PFSK-1 (cell line): ENCODE results near the gene CFAP70.

Experiments used
- FOXP2 ChIP-seq: optimal IDR thresholded peaks from 2 replicates; pipeline ENCODE3; 2011; ENCODE audit warnings: borderline replicate concordance, control low read depth, inconsistent platforms; ENCODE audit not compliant: insufficient read depth; ENCODE audit errors: extremely low read length, extremely low read depth
- POLR2AphosphoS5 ChIP-seq: IDR thresholded peaks from 2 replicates; pipeline ENCODE4 v1.6.1; 2012; ENCODE audit warnings: low read depth, mild to moderate bottlenecking, control low read depth, low read length, moderate library complexity
- REST ChIP-seq, 2 experiments: IDR thresholded peaks; 2 replicates each; pipeline versions ENCODE4 v1.6.1 to v1.8.0; 2011 to 2012; ENCODE audit warnings: low read depth in 2 of 2, low read length in 2 of 2, control low read depth in 1 of 2, inconsistent platforms in 1 of 2, mild to moderate bottlenecking in 1 of 2, moderate library complexity in 1 of 2; ENCODE audit not compliant: insufficient read depth in 1 of 2
- SIN3A ChIP-seq: IDR thresholded peaks from 2 replicates; pipeline ENCODE4 v1.6.1; 2012; ENCODE audit warnings: mild to moderate bottlenecking, low read length, moderate library complexity, borderline replicate concordance; ENCODE audit not compliant: insufficient read depth
- TAF1 ChIP-seq: IDR thresholded peaks from 2 replicates; pipeline ENCODE4 v1.6.1; 2012; ENCODE audit warnings: low read length, control low read depth, borderline replicate concordance; ENCODE audit not compliant: insufficient read depth

The CFAP70 gene

GRCh38 chr10:73246646-73247508 lies 111.8 kb downstream of the CFAP70 start, which contains the start of gene DNAJC9:
Gene DNAJC9, minus strand, starts transcription at chr10:73247255. Its CDS starts 66 bp downstream, at chr10:73247189.
- TF ChIP-seq REST (IDR thresholded peaks at IDR 0.05; ENCODE audit: insufficient read depth in 1 of 2, low read depth in 2 of 2, low read length in 2 of 2): 0 out of 4 replicates have a peak, but pooled peaks of 1 of the 2 experiments have one; percentile 17
- TF ChIP-seq TAF1: peak; percentile 73; the same call in 1 of the 2 replicates
- peak; percentile 81 for TF ChIP-seq FOXP2
- TF ChIP-seq POLR2AphosphoS5: peak; percentile 97
- no peak for TF ChIP-seq SIN3A

- no peak for TF ChIP-seq TAF1
- TF ChIP-seq POLR2AphosphoS5: no peak
- no peak for TF ChIP-seq FOXP2
- TF ChIP-seq REST (IDR thresholded peaks at IDR 0.05; ENCODE audit: insufficient read depth in 1 of 2, low read depth in 2 of 2, low read length in 2 of 2): no peak
- no peak for TF ChIP-seq SIN3A
Measured at GRCh38 chr10:73246322-73246645, 112.4 kb downstream of the CFAP70 start.

GRCh38 chr10:73244866-73245477 lies 113.7 kb downstream of the CFAP70 start:
- TF ChIP-seq POLR2AphosphoS5 (no peak), REST (IDR thresholded peaks at IDR 0.05; ENCODE audit: insufficient read depth in 1 of 2, low read depth in 2 of 2, low read length in 2 of 2) (no peak), TAF1 (no peak), SIN3A (no peak), FOXP2 (no peak)

- TF ChIP-seq FOXP2: no peak
- no peak for TF ChIP-seq REST (IDR thresholded peaks at IDR 0.05; ENCODE audit: insufficient read depth in 1 of 2, low read depth in 2 of 2, low read length in 2 of 2)
- TF ChIP-seq SIN3A: no peak
- no peak for TF ChIP-seq POLR2AphosphoS5
- TF ChIP-seq TAF1: no peak
Measured at GRCh38 chr10:73239908-73240307, 118.8 kb downstream of the CFAP70 start.
